ENCODE results near the gene LIMS2.

The LIMS2 gene

DNA sequence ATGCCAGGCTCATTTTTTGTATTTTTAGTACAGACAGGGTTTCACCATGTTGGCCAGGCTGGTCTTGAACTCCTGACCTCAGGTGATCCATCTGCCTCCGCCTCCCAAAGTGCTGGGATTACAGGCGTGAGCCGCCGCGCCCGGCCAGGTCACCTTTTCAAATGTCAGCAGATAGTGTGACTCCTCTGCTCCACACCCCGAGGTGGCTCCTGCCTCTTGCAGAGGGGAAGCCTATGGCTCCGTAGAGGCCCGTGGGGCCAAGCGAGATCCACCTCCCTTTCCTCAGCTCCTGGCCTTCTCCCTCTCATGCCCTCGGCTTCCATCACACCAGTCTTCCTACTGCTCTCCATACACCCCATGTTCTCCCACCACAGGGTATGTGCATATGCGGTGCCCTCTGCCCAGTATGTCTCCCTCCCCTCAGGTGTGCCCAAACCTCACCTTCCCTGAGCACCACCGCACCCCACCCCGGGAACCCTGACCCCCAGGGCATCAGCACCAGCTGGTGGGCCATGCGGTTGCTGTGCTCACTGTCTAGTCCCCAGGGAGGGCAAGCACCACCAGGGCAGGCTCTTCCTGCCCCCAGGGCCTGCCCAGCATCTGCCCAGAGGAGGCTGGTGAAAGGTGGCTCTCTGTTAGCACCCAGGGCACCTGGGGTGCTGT is 18.6 kb downstream of the LIMS2 start (continued):
- TF ChIP-seq, protein P1, sequence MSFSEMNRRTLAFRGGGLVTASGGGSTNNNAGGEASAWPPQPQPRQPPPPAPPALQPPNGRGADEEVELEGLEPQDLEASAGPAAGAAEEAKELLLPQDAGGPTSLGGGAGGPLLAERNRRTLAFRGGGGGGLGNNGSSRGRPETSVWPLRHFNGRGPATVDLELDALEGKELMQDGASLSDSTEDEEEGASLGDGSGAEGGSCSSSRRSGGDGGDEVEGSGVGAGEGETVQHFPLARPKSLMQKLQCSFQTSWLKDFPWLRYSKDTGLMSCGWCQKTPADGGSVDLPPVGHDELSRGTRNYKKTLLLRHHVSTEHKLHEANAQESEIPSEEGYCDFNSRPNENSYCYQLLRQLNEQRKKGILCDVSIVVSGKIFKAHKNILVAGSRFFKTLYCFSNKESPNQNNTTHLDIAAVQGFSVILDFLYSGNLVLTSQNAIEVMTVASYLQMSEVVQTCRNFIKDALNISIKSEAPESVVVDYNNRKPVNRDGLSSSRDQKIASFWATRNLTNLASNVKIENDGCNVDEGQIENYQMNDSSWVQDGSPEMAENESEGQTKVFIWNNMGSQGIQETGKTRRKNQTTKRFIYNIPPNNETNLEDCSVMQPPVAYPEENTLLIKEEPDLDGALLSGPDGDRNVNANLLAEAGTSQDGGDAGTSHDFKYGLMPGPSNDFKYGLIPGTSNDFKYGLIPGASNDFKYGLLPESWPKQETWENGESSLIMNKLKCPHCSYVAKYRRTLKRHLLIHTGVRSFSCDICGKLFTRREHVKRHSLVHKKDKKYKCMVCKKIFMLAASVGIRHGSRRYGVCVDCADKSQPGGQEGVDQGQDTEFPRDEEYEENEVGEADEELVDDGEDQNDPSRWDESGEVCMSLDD (tag by site-specific recombination; IDR thresholded peaks at IDR 0.05) = no peak
- TF ChIP-seq MEIS1 (CRISPR knock-in tag; IDR thresholded peaks at IDR 0.05; ENCODE audit: borderline replicate concordance) (no peak), YY2 (tag by site-specific recombination; IDR thresholded peaks at IDR 0.05) (no peak), ZNF10 (tag by site-specific recombination; IDR thresholded peaks at IDR 0.05) (no peak), KLF16 (tag by site-specific recombination; IDR thresholded peaks at IDR 0.05) (no peak)
- TF ChIP-seq, protein P2, sequence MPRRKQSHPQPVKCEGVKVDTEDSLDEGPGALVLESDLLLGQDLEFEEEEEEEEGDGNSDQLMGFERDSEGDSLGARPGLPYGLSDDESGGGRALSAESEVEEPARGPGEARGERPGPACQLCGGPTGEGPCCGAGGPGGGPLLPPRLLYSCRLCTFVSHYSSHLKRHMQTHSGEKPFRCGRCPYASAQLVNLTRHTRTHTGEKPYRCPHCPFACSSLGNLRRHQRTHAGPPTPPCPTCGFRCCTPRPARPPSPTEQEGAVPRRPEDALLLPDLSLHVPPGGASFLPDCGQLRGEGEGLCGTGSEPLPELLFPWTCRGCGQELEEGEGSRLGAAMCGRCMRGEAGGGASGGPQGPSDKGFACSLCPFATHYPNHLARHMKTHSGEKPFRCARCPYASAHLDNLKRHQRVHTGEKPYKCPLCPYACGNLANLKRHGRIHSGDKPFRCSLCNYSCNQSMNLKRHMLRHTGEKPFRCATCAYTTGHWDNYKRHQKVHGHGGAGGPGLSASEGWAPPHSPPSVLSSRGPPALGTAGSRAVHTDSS (tag by site-specific recombination; IDR thresholded peaks at IDR 0.05) = no peak

DNA sequence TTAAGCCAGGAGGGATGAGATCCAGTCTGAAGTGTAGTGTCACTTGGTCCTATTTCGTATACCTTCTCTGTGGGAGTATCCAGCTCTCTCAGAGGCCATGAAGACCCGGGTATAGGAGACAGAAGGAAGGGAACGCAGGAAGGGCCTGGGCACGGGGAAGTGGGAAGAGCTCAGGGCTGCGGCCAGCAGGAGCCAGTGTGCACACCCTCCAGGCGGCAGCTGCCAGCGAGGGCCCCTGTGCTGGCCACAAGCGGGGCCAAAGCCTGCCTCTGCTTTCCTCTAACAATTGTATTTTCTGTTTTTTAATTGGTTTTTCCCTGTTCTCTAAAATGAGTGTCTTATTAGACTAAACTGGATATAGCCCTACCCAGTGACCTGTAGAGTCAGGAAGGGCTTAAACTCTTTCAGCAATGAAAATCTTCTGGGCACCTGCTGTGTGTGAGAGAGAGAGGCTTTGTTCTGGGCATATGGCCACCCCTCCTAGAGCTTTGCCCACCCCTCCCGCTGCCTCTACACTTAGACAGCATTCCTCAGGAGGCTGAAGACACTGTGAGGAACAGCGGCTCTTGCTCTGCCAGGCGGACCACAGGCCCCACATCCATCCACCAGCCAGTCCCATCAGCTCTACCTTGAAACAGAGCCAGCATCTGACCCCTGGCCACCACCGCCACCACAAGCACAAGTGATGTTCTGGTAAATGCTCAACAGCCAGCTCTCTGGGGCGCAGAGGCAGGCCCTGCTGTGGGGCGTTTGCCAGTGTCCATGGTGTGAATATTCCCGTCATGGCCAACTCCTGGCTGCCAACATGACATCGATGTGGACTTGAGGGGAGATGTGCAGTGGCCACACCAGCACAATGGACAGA is 19.9 kb downstream of the LIMS2 start:
- H3K9me3 ChIP-seq (ENCODE audit: control insufficient read depth, insufficient read depth, low read depth, low read length) = no peaks in the 10 kb centered on the region
- H3K36me3 ChIP-seq (ENCODE audit: control insufficient read depth in 2 of 2, insufficient read depth in 1 of 2, low read length in 2 of 2) = no peaks in the 10 kb centered on the region
- H3K4me3 ChIP-seq (ENCODE audit: low read depth, low read length) = no peak overlapping the region
- H3K4me1 ChIP-seq (ENCODE audit: control insufficient read depth, insufficient read depth, low read length) = no peaks in the 10 kb centered on the region
- CTCF ChIA-PET = interaction anchor here (0.6 to 4.3 kb wide), 2 partner anchors 55 to 64 kb away, joined by 3 to 37 read pairs; no protein-coding TSS in a partner anchor
- no peak overlapping the region for H3K27ac ChIP-seq (ENCODE audit: extremely low read depth, low read depth, low read length)
- POLR2A ChIA-PET = interaction anchor here (0.7 to 2.0 kb wide), 2 partner anchors 11 to 64 kb away, joined by 4 read pairs; no protein-coding TSS in a partner anchor
- TF ChIP-seq SETDB1 (IDR thresholded peaks at IDR 0.05; ENCODE audit: insufficient read length, low read length) (no peak), OSR2 (tag by site-specific recombination; IDR thresholded peaks at IDR 0.05) (no peak), ZNF837 (tag by site-specific recombination; IDR thresholded peaks at IDR 0.05) (no peak), ZBTB7A (tag by site-specific recombination; IDR thresholded peaks at IDR 0.05; ENCODE audit: low read depth) (no peak), ZNF2 (tag by site-specific recombination; IDR thresholded peaks at IDR 0.05) (no peak), MZF1 (tag by site-specific recombination; IDR thresholded peaks at IDR 0.05; ENCODE audit: borderline replicate concordance) (no peak), ZNF791 (tag by site-specific recombination; IDR thresholded peaks at IDR 0.05) (no peak), ZNF785 (tag by site-specific recombination; IDR thresholded peaks at IDR 0.05) (no peak), IKZF3 (tag by site-specific recombination; IDR thresholded peaks at IDR 0.05) (no peak), KLF10 (tag by site-specific recombination; IDR thresholded peaks at IDR 0.05) (no peak), ZNF24 (tag by site-specific recombination; IDR thresholded peaks at IDR 0.05) (no peak)
- TF ChIP-seq, protein P3, sequence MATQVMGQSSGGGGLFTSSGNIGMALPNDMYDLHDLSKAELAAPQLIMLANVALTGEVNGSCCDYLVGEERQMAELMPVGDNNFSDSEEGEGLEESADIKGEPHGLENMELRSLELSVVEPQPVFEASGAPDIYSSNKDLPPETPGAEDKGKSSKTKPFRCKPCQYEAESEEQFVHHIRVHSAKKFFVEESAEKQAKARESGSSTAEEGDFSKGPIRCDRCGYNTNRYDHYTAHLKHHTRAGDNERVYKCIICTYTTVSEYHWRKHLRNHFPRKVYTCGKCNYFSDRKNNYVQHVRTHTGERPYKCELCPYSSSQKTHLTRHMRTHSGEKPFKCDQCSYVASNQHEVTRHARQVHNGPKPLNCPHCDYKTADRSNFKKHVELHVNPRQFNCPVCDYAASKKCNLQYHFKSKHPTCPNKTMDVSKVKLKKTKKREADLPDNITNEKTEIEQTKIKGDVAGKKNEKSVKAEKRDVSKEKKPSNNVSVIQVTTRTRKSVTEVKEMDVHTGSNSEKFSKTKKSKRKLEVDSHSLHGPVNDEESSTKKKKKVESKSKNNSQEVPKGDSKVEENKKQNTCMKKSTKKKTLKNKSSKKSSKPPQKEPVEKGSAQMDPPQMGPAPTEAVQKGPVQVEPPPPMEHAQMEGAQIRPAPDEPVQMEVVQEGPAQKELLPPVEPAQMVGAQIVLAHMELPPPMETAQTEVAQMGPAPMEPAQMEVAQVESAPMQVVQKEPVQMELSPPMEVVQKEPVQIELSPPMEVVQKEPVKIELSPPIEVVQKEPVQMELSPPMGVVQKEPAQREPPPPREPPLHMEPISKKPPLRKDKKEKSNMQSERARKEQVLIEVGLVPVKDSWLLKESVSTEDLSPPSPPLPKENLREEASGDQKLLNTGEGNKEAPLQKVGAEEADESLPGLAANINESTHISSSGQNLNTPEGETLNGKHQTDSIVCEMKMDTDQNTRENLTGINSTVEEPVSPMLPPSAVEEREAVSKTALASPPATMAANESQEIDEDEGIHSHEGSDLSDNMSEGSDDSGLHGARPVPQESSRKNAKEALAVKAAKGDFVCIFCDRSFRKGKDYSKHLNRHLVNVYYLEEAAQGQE (tag by site-specific recombination; IDR thresholded peaks at IDR 0.05) = no peak
- TF ChIP-seq, protein P4, sequence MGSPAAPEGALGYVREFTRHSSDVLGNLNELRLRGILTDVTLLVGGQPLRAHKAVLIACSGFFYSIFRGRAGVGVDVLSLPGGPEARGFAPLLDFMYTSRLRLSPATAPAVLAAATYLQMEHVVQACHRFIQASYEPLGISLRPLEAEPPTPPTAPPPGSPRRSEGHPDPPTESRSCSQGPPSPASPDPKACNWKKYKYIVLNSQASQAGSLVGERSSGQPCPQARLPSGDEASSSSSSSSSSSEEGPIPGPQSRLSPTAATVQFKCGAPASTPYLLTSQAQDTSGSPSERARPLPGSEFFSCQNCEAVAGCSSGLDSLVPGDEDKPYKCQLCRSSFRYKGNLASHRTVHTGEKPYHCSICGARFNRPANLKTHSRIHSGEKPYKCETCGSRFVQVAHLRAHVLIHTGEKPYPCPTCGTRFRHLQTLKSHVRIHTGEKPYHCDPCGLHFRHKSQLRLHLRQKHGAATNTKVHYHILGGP (tag by site-specific recombination; IDR thresholded peaks at IDR 0.05) = no peak
- TF ChIP-seq, protein P5, sequence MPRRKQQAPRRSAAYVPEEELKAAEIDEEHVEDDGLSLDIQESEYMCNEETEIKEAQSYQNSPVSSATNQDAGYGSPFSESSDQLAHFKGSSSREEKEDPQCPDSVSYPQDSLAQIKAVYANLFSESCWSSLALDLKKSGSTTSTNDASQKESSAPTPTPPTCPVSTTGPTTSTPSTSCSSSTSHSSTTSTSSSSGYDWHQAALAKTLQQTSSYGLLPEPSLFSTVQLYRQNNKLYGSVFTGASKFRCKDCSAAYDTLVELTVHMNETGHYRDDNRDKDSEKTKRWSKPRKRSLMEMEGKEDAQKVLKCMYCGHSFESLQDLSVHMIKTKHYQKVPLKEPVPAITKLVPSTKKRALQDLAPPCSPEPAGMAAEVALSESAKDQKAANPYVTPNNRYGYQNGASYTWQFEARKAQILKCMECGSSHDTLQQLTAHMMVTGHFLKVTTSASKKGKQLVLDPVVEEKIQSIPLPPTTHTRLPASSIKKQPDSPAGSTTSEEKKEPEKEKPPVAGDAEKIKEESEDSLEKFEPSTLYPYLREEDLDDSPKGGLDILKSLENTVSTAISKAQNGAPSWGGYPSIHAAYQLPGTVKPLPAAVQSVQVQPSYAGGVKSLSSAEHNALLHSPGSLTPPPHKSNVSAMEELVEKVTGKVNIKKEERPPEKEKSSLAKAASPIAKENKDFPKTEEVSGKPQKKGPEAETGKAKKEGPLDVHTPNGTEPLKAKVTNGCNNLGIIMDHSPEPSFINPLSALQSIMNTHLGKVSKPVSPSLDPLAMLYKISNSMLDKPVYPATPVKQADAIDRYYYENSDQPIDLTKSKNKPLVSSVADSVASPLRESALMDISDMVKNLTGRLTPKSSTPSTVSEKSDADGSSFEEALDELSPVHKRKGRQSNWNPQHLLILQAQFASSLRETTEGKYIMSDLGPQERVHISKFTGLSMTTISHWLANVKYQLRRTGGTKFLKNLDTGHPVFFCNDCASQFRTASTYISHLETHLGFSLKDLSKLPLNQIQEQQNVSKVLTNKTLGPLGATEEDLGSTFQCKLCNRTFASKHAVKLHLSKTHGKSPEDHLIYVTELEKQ (tag by site-specific recombination; IDR thresholded peaks at IDR 0.05; ENCODE audit: borderline replicate concordance) = no peak

Data from HEK293 (cell line).